Measurements from ENCODE around the gene SRPRB.

- no peak for TF ChIP-seq PBX3 (IDR thresholded peaks at IDR 0.05)
- no peak for TF ChIP-seq CTCF (IDR thresholded peaks at IDR 0.05)
Observed at GRCh38 chr3:133827136-133827535, 21.5 kb downstream of the SRPRB start.

Data from A549 (cell line).